HPDE6-E6E7 (cell line): Measurements from ENCODE around the gene ARMS2.

Source experiments
- DNase-seq: peaks from one replicate; pipeline ENCODE4 v3.0.0; 2011; ENCODE audit warnings: missing footprints; ENCODE audit errors: extremely low spot score

The ARMS2 gene

DNA sequence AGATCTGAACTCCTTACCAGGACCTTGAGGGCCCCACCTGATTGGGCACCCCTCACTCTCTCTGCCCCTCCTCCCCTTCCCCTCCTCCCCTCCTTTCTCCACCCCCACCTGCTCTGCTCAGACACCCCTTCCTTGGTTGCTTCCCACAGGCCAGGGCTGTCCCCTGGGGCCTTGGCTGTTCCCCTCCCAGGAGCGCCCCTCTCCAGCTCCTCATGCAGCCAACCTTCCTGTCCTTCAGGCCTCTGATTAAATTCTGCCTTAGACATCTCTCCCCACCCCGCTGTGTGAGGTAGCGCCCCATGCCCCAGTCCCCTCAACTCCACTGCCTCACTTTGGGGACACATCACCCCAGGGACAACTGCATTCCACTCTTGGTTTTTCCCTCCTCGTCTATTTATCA, 39.3 kb downstream of the ARMS2 start:
- DNase-seq, result no peak

DNA sequence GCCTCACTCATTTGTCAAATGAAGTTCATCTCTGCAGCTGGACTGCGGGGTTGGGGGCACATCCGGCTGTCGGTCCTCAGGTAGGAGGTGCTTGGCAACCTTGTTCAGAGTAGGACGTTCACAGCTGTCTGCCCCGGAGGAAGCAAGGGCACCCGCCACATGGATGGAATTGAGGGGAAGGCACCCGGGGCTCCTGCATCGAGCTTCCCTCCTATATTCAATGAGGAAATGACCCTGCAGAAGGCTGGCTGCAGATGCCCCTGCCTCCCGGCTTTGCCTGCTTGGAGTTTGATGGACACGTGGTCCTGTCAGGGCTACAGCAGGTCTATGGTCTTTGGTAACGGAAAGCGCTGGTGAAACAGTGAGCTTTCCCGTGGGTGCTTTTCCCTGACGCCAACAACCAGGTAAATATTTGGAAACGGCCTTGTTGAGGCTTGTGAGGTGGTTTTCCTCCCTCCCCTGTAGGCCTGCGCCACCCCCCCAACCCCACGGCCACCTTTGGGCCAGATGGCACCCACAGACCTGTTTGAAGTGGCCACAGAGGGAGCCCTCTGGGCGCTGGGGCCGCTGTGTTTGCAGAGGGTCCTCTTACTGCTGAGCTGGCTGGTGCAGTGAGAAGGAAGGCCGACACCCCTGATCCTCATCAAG, 39.8 kb downstream of the ARMS2 start:
- no peak for DNase-seq

DNA sequence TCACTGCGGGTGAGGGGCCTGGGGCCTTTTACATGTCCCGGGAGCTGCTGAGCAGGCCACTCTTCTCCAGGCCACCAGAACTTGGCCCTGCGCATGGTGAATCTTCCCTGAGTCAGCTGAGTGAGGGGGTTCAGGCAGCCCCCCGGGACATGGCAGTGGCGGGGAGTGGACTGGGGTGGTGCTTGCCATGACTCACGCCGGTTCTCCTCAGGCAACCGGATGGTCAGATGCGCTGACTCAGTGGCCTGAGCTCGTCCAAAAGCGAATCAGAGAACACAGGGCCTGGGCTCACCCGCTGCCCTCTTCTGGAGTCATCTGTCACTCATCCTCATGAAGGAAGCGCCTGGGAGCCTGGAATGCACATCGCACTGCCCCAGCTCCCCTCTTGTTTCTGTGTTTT, 40.4 kb downstream of the ARMS2 start:
- peak; percentile 90 for DNase-seq

DNA sequence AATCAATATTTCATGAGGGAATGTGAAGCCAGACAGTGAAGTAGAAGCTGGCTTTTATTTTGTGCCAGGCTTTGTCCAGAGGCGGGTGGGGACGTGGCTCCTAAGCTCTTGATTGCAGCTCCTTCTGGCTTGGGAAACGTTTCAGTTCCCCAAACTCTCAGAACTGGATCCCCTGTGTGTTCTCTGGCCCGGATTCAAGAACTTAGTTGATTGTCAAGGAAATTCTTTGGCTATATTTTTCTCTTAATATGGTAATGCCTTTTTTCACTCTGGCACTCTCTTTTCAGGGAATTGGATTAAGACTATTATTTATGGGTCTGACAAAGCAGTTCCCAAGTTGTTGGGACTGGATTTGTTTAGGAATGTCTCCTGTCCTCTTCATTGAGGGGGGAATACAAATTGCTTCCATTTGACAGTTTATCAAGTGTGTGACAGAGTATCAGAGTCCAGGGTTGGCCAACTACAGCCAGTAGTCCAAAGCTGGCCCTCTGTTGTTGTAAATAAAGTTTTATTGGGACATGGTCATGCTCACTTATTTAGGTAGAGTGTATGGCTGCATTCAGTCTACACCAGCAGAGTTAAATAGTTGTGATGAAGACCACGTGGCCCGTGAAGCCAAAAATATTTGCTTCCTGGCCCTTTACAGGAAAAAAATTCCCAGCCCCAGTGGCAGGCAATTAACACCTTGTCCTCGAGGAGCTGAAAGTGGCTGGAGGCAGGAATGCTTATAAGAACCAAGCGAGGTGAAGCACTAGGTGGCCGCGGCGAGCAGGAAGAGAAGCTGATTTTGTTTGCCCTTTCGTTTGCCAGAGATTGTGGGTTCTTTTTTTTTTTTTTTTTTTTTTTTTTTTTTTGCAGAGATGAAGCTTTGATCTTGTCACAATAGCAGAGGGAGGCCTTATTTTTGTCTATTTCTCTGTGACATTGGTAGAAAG, 41.2 kb downstream of the ARMS2 start:
- DNase-seq, result no peak

DNA sequence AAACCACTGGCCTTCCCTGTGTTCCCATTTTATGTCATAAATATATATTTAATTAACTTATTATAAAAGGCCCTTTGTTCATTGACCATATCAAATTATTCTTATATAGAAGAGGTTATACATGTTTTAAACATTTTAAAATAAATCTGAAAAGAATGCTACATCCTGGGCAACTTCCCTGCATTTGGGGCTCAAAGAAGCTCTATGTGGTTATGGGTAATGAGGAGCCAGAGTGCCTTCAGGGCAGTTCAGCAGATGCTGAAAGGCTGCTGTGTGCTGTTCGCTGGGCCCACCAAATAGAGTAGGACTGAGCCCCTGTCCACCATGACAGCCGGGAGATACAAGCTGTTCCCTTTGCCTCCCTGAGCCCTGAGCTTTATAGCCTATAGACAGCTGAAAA, 42.8 kb downstream of the ARMS2 start:
- no peak for DNase-seq

DNA sequence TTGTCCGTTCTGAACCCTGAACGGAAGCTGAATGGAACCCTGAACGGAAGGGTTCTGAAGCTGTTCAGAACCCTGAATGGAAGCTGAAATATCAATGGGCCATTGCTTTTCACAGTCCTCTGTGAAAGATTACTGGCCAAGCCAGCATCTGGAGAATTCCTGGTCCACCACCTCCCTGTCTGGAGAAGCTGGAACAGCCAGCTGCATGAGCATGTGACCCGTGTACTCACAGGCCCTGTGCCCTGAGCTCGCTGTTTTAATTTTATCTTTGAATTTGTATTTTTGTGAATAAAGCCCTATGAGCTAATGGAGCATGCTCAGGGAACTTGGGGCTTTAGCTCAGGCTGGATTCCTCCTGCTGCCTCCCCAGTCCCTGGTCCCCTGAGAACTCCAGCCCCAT, 44.1 kb downstream of the ARMS2 start:
- no peak for DNase-seq

DNA sequence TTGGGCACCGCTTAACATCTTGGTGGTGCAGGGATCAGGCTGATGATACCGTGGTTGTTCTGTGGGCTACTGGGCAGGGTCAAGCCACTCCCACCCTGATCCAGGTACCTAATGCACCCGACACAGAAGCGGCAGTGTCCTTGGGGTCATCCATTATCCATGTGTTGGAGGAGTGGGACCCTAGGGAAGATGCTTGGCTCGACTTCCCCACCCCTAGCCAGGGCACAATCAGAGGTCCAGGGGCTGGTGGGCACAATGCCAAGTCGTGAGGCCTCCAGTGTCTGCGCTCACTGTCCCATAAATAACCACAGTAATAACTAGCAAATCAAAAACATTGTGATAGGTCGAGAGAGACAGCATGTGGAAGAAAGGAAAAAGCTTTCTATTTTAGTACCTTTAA, 44.6 kb downstream of the ARMS2 start:
- DNase-seq, result no peak

DNA sequence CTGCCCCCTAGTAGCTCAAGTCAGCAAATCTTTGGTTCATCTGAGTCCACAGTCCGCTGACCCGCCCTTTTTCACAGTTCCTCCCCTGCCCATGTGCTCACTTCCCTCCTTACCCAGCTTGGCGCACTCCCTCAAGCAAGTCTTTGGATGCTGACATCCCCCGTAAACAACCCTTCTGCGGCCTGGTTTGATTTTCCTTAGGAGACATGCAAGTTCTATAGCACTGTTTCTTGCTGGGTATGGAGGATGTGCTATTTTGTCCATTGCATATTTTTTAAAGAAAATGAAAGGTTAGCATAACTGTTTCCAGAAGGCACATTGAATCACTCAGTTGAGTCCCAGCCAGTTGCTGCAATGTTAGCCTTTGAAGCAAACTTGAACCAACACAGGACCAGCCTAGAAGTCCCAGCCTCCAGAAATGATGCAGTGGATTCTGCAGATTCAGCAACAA, 45.1 kb downstream of the ARMS2 start:
- no peak for DNase-seq

DNA sequence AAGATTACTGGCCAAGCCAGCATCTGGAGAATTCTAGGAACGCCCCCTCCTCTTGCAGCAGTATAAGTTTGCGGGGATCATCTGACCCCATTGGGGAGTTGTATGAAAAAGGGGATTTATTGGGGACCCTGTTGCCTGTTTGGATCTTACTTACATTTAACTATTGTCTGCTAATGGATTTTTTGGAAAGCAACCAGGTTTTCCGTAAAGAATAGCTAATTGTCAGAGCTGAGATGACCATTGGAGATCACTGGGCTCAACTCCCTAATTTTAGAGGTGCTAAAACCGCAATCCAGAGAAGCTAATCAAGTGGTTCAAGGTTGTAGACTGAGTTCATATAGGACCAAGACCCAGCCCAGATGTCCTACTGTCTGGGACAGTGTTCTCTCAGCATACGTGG, 45.7 kb downstream of the ARMS2 start:
- no peak for DNase-seq

DNA sequence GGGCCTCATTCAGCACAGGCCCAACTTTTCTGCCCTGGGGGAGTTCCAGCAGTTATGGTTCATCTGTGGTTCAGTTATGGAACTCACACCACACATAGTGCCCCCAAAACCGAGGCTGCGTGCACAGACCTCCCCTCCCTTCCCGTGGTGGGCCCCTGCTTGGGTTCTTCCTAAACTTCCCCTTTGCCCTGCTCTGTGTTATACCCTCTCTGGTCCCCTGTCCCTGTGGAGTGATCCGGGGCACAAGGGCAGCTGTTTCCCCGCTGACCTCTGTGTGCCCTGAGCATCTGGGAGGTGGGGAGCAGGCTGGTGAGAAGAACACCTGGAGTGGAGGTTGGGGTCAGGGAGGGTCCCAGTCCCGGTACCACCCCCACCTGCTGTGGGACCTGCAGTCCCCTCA, 46.3 kb downstream of the ARMS2 start:
- no peak for DNase-seq

DNA sequence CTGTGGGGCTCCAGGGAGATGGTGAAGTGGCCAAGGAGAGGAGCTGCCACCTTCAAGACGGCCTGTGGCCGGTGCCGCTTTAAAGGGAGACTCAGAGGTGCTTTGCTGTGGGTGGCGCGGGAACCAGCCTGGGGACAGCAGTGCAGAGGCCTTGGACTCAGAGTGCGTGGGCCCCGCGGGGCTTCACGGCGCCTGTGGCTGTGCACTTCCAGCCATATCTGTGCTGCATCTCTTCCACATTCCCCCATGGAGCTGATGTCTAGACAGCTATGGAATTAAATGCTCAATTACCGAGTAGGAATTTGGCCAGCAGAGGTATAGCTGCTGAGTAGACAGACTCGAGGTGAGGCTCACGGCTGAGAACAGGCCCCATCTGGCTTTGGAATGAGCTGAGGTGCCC, 48.6 kb downstream of the ARMS2 start:
- DNase-seq, result no peak

DNA sequence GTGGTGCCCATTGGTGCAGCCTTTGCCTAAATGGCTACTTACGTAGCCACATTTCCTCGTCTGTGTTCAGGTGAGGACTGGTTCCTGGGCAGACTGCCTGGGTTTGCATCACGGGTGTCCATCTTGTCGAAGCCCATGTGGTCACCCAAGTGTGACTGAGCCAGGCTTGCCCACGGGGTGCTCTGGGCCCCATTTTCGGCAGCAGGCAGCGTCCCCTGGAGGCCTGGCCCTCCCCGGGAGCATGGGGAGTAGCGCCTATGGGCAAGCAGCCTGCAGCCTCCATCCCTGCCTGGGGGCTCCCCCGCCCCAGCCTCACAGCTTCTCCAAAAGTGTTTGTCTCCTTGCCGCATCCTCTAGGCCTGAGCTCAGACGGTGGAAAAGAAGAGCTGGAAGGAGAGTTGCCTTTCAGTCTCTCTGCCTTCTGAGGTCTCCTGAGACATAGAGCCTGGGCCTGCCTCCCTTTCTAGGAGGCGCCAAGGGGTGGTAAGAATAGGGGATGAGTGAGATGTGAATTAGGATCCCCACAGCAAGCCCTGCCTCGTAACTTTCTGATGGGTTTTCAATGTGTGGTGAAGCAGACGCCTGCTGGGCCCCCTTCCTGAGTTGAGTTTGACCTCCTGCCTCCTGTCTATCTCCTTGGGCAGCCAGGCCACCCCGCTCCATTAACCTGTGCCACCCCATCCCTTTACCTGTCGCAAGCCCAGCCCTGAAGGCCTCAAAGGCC, 49.6 kb downstream of the ARMS2 start:
- DNase-seq, result no peak

DNA sequence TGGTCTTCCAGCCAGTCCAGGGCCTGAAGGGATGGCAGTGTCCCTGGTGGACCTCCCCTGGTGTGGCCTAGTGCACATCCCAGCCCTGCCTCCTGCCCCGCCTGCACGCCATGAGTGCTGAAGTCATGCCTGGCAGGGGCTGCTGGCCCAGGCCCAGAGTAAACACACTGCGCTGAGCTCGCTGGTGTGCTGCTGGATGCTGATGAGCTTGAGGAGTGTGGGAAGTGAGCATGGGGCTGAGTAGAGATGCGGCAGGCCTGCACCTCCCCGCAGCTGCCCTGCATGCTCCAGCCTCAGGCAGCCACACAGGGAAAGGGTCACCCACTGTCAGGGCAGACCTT, 50.1 kb downstream of the ARMS2 start:
- DNase-seq, result no peak

DNA sequence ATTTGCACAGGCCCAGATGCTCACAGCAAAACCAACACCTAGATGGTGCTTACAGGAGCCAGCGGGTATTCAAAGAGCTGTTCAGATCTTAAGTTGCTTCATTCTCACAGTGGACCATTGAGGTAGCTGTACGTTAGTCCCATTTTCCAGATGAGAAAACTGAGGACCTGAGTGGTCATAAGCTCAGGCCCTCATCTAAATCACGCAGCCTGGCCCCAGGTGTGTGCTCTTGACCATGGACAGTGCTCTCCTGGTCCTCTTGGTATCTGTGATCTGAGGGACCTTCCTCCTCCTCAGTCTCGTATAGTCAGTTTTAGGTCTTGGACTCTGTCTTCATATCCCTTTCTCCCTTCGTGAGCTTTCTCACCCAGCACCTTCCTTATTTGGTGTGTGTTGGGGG, 50.6 kb downstream of the ARMS2 start:
- no peak for DNase-seq

DNA sequence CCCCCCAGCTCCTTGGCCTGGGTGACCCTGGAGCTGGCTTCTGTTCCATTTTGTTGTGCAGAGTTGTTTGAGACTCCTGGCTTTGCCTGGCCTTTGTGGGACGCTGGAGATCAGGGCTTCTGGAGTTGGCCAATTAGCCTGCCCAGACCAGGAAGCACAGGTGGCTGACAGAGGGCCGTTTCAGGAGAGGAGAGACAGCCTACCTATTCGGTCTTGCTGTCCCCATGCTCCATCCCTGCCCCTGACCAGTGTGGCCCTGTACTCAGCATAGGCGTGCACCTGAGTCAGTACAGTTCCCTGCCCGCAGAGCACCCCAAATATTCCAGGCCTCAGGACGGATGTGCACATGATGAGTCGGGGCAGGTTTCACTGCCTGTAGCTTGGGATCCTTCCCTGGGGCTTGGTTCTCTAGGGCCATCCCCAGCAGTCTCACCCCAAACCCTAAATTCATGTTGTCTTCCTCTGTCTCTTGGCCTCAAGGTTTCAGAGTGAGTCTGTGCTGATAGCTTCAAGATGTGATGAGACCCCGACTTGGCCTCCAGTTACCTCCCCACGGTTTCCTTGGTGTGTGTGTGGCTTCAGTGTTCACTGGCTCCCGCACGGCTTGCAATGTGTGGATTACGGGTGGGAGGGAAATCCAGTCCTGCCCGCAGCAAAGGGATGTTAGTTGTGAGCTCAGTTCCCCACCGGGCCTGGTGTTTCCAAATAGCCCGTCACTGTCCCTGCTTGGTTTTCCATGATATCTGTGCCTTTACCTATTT, 51.6 kb downstream of the ARMS2 start:
- no peak for DNase-seq
